GM18868 (cell line): ENCODE measurements around the gene DDAH1.
"Not testable (repeated sequence)": the region's sequence is repeated elsewhere in the genome, so short reads cannot be mapped to it uniquely, and the experiment has no call there.

Experiments
- ATAC-seq: cut with Tn5 transposase; IDR thresholded peaks from one replicate; pipeline ENCODE4 v1.9.1; 2021; ENCODE audit warnings: mild to moderate bottlenecking, moderate library complexity; ENCODE audit not compliant: unreplicated experiment

Gene DDAH1

GRCh38 chr1:85361606-85362296 lies 103.2 kb downstream of the DDAH1 start:
- no peak for ATAC-seq

GRCh38 chr1:85360730-85361493 lies 104.0 kb downstream of the DDAH1 start:
- ATAC-seq, result no peak

DNA sequence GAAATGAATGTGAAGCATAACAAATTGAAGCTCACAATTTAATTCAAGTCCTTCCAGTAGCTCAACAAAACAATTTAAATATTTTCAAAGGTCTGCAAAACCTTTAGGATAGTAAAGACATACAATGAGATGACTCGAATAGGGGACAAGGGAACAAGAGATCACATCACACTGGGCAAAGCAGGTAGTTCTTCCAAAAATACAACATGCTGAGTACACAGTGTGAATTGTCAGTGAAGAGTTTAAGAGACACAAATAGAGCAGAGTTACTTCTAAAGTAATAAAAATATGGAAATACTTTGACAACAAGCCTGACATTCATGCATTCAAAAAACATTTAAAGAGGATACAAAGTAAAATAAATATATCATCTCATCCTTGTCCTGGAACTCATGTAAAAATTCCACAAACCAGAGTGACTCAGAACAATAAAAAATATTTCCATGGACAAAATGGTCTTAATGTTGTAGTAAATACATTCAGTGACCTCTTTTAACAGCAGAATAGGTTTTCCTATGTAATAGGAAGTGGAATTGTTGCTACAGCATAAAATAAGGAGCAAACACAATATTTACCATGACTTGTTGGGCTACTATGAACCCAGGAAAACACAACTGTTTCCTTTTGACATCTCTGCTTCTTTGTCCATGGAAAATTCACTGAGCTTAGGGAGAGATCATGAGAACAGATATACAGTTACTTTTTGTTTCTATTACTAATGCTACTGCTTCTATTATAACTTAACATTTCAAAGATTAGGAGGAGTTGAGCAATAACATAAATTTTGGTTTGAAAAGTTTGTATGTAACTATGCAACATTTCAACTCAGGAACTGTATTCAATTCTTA lies 104.9 kb downstream of the DDAH1 start:
- ATAC-seq, result no peak

GRCh38 chr1:85358702-85359438 lies 106.1 kb downstream of the DDAH1 start:
- no peak for ATAC-seq

- no peak for ATAC-seq
Observed at GRCh38 chr1:85357817-85358216, 107.1 kb downstream of the DDAH1 start.

- ATAC-seq, result no peak
Observed at GRCh38 chr1:85356130-85356529, 108.8 kb downstream of the DDAH1 start.

- ATAC-seq, result no peak
Observed at GRCh38 chr1:85352055-85352454, 112.9 kb downstream of the DDAH1 start.

DNA sequence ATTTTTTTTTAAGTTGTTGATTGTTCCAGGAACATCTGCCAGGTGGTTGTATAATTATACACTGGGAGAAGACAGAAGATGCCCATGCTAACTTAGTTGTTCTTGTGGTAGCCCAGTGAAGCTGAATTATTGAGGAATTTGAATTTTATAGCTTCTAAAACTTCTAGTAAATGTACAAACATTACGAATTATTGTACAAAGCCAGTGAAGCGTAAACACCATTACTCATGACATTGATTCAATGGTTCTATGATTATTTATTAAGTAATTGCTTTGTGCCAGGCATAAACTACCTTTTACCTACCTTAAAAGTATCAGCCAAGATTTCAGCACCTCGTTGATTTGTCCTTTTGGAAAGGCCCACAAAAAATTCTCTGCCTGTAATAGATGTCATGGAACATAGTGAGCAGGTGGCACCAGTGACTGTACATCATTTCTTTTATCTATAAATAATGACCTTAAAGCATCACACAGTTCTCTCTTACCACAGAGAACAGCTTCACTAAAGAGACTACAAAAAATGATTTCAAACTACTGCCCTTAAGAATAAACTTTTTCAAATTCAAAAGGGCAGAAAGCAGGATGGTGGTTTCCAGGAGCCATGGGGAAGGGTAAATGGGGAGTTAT lies 113.6 kb downstream of the DDAH1 start:
- ATAC-seq, result no peak

GRCh38 chr1:85349224-85349623 lies 115.7 kb downstream of the DDAH1 start:
- ATAC-seq, result no peak

DNA sequence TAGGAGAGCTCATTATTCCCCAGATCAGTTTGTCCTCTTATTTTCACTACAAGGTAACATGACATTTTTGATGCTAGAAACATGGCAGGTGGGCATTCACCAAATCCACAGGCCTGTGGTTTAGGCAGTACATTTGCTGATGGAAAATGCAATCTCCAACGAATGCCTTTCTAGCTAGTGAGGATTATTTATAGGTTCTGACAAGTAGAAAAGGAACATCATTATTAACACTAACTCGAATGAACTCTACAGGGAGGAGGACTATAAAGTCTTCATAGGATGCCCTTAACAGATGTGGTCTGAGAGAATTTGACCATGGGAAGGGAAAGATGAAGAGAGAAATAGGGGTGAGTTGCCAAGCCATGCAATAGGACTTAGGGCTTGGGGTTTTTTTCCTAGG lies 117.1 kb downstream of the DDAH1 start:
- ATAC-seq, result no peak

DNA sequence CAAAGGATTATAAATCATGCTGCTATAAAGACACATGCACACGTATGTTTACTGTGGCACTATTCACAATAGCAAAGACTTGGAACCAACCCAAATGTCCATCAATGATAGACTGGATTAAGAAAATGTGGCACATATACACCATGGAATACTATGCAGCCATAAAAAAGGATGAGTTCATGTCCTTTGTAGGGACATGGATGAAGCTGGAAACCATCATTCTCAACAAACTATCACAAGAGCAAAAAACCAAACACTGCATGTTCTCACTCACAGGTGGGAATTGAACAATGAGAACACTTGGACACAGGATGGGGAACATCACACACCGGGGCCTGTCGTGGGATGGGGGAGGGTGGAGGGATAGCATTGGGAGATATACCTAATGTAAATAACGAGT lies 117.7 kb downstream of the DDAH1 start:
- ATAC-seq, result not testable (repeated sequence)

DNA sequence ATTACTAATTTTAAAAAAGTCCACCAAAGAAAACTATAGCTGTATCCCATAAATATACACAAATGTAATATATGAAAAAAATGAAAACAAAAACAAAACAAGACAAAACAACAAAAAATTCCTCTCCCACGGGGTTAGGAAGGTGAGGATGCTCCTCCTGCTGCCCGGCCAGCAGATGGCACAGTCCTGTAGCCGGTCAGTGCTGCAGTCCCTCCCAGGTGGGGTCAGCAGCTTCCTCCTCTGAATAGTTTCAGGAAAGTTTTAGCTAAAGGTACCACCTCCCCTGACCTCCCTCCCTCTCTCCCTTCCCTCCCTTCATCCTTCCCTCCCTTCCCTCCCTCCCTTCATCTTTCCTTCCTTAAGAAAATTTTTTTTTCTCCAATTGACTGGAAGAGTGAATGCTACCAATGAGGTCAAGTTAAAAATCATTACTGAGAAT lies 120.7 kb downstream of the DDAH1 start:
- ATAC-seq, result no peak

- no peak for ATAC-seq
Observed at GRCh38 chr1:85343612-85344255, 121.2 kb downstream of the DDAH1 start.

- no peak for ATAC-seq
Observed at GRCh38 chr1:85343213-85343611, 121.7 kb downstream of the DDAH1 start.

DNA sequence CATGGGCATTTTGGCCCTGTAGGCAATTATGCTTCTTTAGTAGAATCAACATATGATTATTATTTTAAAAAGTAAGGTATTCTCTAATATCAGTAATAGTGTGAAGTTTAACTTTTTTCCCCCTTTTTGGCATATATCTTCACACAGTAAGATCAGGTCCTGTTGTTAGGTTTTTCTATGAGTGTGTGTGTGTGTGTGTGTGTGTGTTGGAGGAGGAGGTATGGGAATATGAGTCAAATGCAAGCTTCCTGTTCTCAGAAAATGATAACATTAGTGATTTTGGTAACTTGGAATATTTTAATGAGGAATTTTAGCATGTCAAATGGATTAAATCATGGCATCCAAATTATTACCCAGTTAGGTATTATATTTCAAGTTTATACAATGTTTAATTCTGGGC lies 122.8 kb downstream of the DDAH1 start:
- ATAC-seq, result no peak

GRCh38 chr1:85340427-85340826 lies 124.5 kb downstream of the DDAH1 start:
- ATAC-seq, result no peak

- ATAC-seq, result no peak
Observed at GRCh38 chr1:85339656-85340399, 125.1 kb downstream of the DDAH1 start.

- ATAC-seq, result no peak
Observed at GRCh38 chr1:85339089-85339488, 125.9 kb downstream of the DDAH1 start.

- peak; percentile 75 for ATAC-seq
Observed at GRCh38 chr1:85334962-85335361, 130.0 kb downstream of the DDAH1 start.
